Neural cell (in vitro differentiated cells): Measurements from ENCODE around the gene ZNF524. TPM values are rescaled to one million over a fixed set of nuclear protein-coding genes. Genes with fewer than 3 reads are reported as not detected.
A peak's percentile ranks its signal among the peaks of the same experiment; 100 is the strongest.

Experiments used
- H2AFZ ChIP-seq: fragments of 200-600, 300-800 bp; sonication (generic), shearing (Covaris generic); 2 replicates; pipeline ENCODE4 v1.6.0; 2014; ENCODE audit warnings: low read depth, mild to moderate bottlenecking, antibody characterized with exemption, low read length, moderate library complexity
- H3F3A ChIP-seq: fragments of 200-600 bp; shearing (Covaris generic); 2 replicates; pipeline ENCODE4 v1.6.1; 2016; ENCODE audit warnings: mild to moderate bottlenecking, moderate library complexity, mixed read lengths, antibody characterized with exemption, low read length; ENCODE audit not compliant: insufficient read depth, poor library complexity, severe bottlenecking
- H3K27ac ChIP-seq: fragments of 200-600, 300-800 bp; sonication (generic), shearing (Covaris generic); 2 replicates; pipeline ENCODE4 v1.5.1; 2014; ENCODE audit warnings: mild to moderate bottlenecking, low read length, moderate library complexity
- H3K27me3 ChIP-seq: fragments of 300-800, 200-600 bp; sonication (generic), shearing (Covaris generic); 2 replicates; pipeline ENCODE4 v1.6.0; 2014; ENCODE audit warnings: mild to moderate bottlenecking, low read depth, low read length, moderate library complexity; ENCODE audit not compliant: insufficient read depth
- H3K36me3 ChIP-seq: fragments of 300-800, 200-600 bp; sonication (generic), shearing (Covaris generic); 2 replicates; pipeline ENCODE4 v1.5.1; 2014; ENCODE audit warnings: mild to moderate bottlenecking, antibody characterized with exemption, low read length, moderate library complexity; ENCODE audit not compliant: insufficient read depth
- H3K4me2 ChIP-seq: fragments of 300-800, 200-600 bp; sonication (generic), shearing (Covaris generic); 2 replicates; pipeline ENCODE4 v1.6.0; 2014; ENCODE audit warnings: mild to moderate bottlenecking, low read length
- H3K4me3 ChIP-seq: fragments of 300-800, 200-600 bp; sonication (generic), shearing (Covaris generic); 2 replicates; pipeline ENCODE4 v1.5.1; 2014; ENCODE audit warnings: mild to moderate bottlenecking, low read length, moderate library complexity
- H3K79me2 ChIP-seq: fragments of 200-600 bp; shearing (Covaris generic); replicated peaks from 2 replicates; pipeline ENCODE4 v1.6.0; 2014; ENCODE audit warnings: mild to moderate bottlenecking, low read length, moderate library complexity; ENCODE audit not compliant: insufficient read depth
- H3K9ac ChIP-seq: fragments of 300-800, 200-600 bp; sonication (generic), shearing (Covaris generic); 2 replicates; pipeline ENCODE4 v1.6.1; 2016; ENCODE audit warnings: mild to moderate bottlenecking, low read length, mixed read lengths
- H3K9me2 ChIP-seq: fragments of 200-600 bp; shearing (Covaris generic); 2 replicates; pipeline ENCODE4 v1.6.1; 2016; ENCODE audit warnings: mild to moderate bottlenecking, low read length, mixed read lengths; ENCODE audit not compliant: insufficient read depth
- H3K9me3 ChIP-seq: fragments of 200-600, 300-800 bp; sonication (generic), shearing (Covaris generic); 2 replicates; pipeline ENCODE4 v1.6.1; 2016; ENCODE audit warnings: mild to moderate bottlenecking, mixed run types, low read length, moderate library complexity, mixed read lengths
- H4K20me1 ChIP-seq: fragments of 200-600 bp; shearing (Covaris generic); 2 replicates; pipeline ENCODE4 v1.6.1; 2016; ENCODE audit warnings: mild to moderate bottlenecking, mixed run types; ENCODE audit not compliant: insufficient read depth
- CTCF ChIP-seq: fragments of 450-650 bp; IDR thresholded peaks from 2 replicates; pipeline ENCODE4 v1.5.1; 2014; ENCODE audit warnings: antibody characterized with exemption, mild to moderate bottlenecking, moderate library complexity; ENCODE audit not compliant: poor library complexity, severe bottlenecking
- EP300 ChIP-seq: fragments of 450-650 bp; conservative IDR thresholded peaks from 2 replicates; pipeline ENCODE4 v1.6.1; 2014; ENCODE audit warnings: antibody characterized with exemption, mild to moderate bottlenecking, moderate library complexity; ENCODE audit not compliant: poor library complexity, severe bottlenecking
- EZH2 ChIP-seq: fragments of 200-600, 300-800 bp; shearing (Covaris generic), sonication (generic); IDR thresholded peaks from 2 replicates; pipeline ENCODE4 v1.6.1; 2014; ENCODE audit warnings: antibody characterized with exemption, low read length, borderline replicate concordance, mild to moderate bottlenecking; ENCODE audit not compliant: insufficient read depth, poor library complexity, severe bottlenecking
- MXI1 ChIP-seq: fragments of 450-650 bp; conservative IDR thresholded peaks from 2 replicates; pipeline ENCODE4 v1.6.1; 2014; ENCODE audit warnings: antibody characterized with exemption, mild to moderate bottlenecking; ENCODE audit not compliant: poor library complexity, severe bottlenecking
- POLR2AphosphoS5 ChIP-seq: IDR thresholded peaks from 2 replicates; pipeline ENCODE4 v1.6.1; 2012
- RAD21 ChIP-seq: fragments of 450-650 bp; conservative IDR thresholded peaks from 2 replicates; pipeline ENCODE4 v1.6.1; 2014; ENCODE audit warnings: antibody characterized with exemption, mild to moderate bottlenecking, moderate library complexity
- REST ChIP-seq: IDR thresholded peaks from 2 replicates; pipeline ENCODE4 v1.6.1; 2012; ENCODE audit warnings: borderline replicate concordance
- SMC3 ChIP-seq: fragments of 450-650 bp; conservative IDR thresholded peaks from 2 replicates; pipeline ENCODE4 v1.6.1; 2014; ENCODE audit warnings: antibody characterized with exemption, mild to moderate bottlenecking, moderate library complexity; ENCODE audit not compliant: poor library complexity
- TAF1 ChIP-seq: IDR thresholded peaks from 2 replicates; pipeline ENCODE4 v1.6.1; 2012; ENCODE audit warnings: low read depth
- polyA plus RNA-seq: library from polyadenylated mRNA; depleted of rRNA; stranded (reverse); fragments of >200 nt; gene quantifications from 2 replicates; pipeline ENCODE4 v1.2.3, GENCODE V29; 2014

ZNF524 gene
- polyA plus RNA-seq, 1 donor from 2014 or later = 3.2 TPM

DNA sequence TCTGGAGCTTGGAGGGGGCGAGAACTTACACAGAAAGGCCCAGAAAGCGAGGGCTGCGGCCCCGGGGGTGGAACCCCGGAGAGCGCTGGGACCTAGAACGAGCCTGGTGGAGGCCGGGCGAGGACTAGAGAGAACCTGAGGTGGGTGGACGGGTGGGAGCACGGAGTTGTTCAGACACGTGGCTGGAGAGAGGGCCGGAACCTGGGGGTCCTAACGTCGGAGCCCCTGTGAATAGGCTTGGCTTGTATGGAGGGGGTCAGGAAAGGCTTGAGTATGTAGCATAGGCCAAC is 43.7 kb downstream of the ZNF524 start:
- H3K36me3 ChIP-seq = no peaks in the 10 kb centered on the region
- H3K27ac ChIP-seq = peak overlapping the region; percentile 51
- no peak overlapping the region for H2AFZ ChIP-seq
- no peaks in the 10 kb centered on the region for H3K9me3 ChIP-seq
- H3K4me2 ChIP-seq = peak overlapping the region; percentile 76
- H3K4me3 ChIP-seq = peak overlapping the region; percentile 78
- no peaks in the 10 kb centered on the region for H3F3A ChIP-seq
- H4K20me1 ChIP-seq = no peaks in the 10 kb centered on the region
- peaks cover 34% of the 10 kb centered on the region for H3K79me2 ChIP-seq
- TF ChIP-seq TAF1 (peak; percentile 36), SMC3 (no peak)
- H3K9ac ChIP-seq = peak overlapping the region; percentile 88
- H3K9me2 ChIP-seq = no peaks in the 10 kb centered on the region
- no peaks in the 10 kb centered on the region for H3K27me3 ChIP-seq

GRCh38 chr19:55644191-55644833 is 44.2 kb downstream of the ZNF524 start:
- peak overlapping the region; percentile 51 for H3K27ac ChIP-seq

DNA sequence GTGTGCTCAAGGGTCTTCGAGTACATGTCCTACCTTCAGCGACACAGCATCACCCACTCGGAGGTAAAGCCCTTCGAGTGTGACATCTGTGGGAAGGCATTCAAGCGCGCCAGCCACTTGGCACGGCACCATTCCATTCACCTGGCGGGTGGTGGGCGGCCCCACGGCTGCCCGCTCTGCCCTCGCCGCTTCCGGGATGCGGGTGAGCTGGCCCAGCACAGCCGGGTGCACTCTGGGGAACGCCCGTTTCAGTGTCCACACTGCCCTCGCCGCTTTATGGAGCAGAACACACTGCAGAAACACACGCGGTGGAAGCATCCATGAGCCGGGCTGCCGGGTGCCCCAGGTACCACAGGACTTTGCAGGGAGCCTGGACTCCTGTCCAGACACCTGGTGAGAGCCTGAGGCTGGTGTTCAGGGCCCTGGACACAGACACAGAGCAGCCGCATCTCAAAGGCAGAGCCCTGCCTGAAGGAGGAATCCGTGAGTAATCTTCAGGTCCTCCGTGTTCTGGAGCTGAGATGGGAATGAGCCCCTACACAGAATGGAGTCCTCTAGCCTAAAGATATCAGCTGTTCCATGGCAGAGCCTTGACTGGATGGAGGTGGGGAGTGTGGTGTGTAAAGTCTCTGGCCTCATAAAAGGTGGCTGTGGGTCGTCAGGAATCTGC is 44.9 kb downstream of the ZNF524 start:
- H3K36me3 ChIP-seq = no peaks in the 10 kb centered on the region
- H3K4me2 ChIP-seq = no peak overlapping the region
- no peaks in the 10 kb centered on the region for H3K9me3 ChIP-seq
- no peaks in the 10 kb centered on the region for H3F3A ChIP-seq
- H3K9me2 ChIP-seq = no peaks in the 10 kb centered on the region
- H3K79me2 ChIP-seq = peaks cover 28% of the 10 kb centered on the region
- no peak for TF ChIP-seq TAF1
- H2AFZ ChIP-seq = no peak overlapping the region
- peak overlapping the region; percentile 78 for H3K4me3 ChIP-seq
- no peak overlapping the region for H3K27ac ChIP-seq
- H3K27me3 ChIP-seq = no peaks in the 10 kb centered on the region
- no peaks in the 10 kb centered on the region for H4K20me1 ChIP-seq
- H3K9ac ChIP-seq = no peak overlapping the region

More at GRCh38 chr19:55644191-55644833, 44.2 kb downstream of the ZNF524 start:
- H3K9me2 ChIP-seq = no peaks in the 10 kb centered on the region
- no peaks in the 10 kb centered on the region for H3F3A ChIP-seq
- H3K9me3 ChIP-seq = no peaks in the 10 kb centered on the region
- H3K4me2 ChIP-seq = peak overlapping the region; percentile 76
- no peaks in the 10 kb centered on the region for H3K36me3 ChIP-seq
- H4K20me1 ChIP-seq = no peaks in the 10 kb centered on the region
- H3K4me3 ChIP-seq = peak overlapping the region; percentile 78
- H2AFZ ChIP-seq = no peak overlapping the region
- peak overlapping the region; percentile 88 for H3K9ac ChIP-seq
- H3K27me3 ChIP-seq = no peaks in the 10 kb centered on the region
- TF ChIP-seq MXI1 = no peak
- peaks cover 29% of the 10 kb centered on the region for H3K79me2 ChIP-seq

GRCh38 chr19:55645512-55645881 is 45.4 kb downstream of the ZNF524 start:
- Histone ChIP-seq H3K9me2 (no peaks in the 10 kb centered on the region), H4K20me1 (no peaks in the 10 kb centered on the region), H3F3A (no peaks in the 10 kb centered on the region), H3K4me2 (no peak overlapping the region), H3K9ac (no peak overlapping the region), H2AFZ (no peak overlapping the region), H3K27ac (no peak overlapping the region), H3K36me3 (no peaks in the 10 kb centered on the region), H3K79me2 (peaks cover 28% of the 10 kb centered on the region), H3K27me3 (no peaks in the 10 kb centered on the region), H3K4me3 (no peak overlapping the region), H3K9me3 (no peaks in the 10 kb centered on the region)
- TF ChIP-seq TAF1 (no peak), MXI1 (no peak), SMC3 (no peak), REST (no peak), POLR2AphosphoS5 (no peak), EZH2 (no peak), CTCF (no peak), RAD21 (no peak), EP300 (no peak)
